ENCODE results near the gene SELENOK. TPM values are rescaled to one million over a fixed set of nuclear protein-coding genes. Genes with fewer than 3 reads are reported as not detected.
"Not testable (repeated sequence)": the region's sequence is repeated elsewhere in the genome, so short reads cannot be mapped to it uniquely, and the experiment has no call there.

SELENOK gene
- 10 to 100 TPM; 22.9 to 77.6 (median 60.5) TPM for total RNA-seq

DNA sequence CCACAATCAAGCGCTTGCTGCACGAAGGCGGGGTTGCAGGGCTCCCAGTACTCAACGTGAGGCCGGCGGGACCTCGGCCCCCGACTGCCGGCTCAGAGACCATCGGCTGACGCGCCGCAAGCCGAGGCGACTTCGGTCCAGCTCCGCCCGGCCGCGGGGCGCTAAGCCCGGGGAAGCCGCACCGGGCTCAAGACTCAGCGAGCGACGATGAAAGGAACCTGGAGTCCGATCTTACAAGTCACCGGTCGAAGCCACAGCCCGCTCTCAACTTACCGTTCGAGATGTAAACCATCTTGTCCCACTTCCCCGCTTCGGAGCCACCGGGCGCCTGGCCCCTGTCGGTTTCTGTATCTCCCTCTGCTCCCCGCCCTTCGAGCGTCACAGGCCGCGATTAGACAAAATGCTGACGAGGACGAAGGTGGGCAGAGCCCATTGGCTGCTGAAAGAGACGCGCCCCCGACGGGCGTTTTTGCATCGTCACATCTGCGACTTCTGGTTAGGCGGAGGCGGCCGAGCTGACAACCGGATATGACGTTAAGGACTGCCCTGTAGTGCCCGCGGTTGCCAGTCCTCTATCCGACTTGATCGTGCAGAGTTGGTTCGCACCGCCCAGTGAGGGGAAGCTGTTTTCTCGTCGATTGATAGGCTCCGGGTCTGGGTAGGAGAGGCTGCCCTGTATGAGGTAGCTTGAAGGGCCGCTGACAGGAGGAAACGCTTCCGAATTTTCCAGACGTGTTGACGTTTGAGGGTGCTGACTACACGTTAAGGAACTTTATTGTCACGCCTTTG is at the start of gene SELENOK:
TSS of gene SELENOK (minus strand) at position 363 of the 789 bp plus-strand sequence.
- peaks cover 15% of the 10 kb centered on the region in 2 donors for H3K4me1 ChIP-seq (replicated peaks in 1 of 2)
- ATAC-seq (replicated peaks in 6 of 8): peak; percentile 91 to 97 (median 96)
- in situ Hi-C loops (cut with MboI; ENCODE audit: low pct_unique_long_range_greater_than_20kb in 2 of 9, low sequenced_read_pairs in 9 of 9, unreplicated experiment in 9 of 9): no loop called here
- 0 to 5% (median 0%) methylated on average over 1 to 43 of the region's 73 CpGs for WGBS, 10 experiments
- peak within 1 kb of the TSS; percentile 55 to 89 (median 76) for H3K4me3 ChIP-seq
- H3K27ac ChIP-seq: peak within 1 kb of the TSS; percentile 86 to 93

DNA sequence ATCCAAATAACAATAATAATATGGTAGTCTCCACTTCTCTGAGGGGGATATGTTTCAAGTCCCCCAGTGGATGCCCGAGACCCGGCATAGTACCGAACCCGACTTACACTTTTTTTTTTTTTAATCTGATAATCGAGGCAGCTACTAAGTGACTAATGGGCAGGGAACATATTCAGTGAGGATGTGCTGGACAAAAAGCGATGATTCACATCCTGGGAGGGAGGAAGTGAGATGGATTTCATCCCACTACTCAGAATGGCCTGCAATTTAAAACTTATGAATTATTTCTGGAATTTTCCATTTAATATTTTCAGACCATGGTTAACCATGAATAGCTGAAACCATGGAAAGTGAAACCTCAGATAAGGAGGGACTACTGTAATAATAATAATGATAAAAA is 49.5 kb upstream of the SELENOK start:
- in situ Hi-C loops (cut with MboI; ENCODE audit: low pct_unique_long_range_greater_than_20kb in 2 of 9, low sequenced_read_pairs in 9 of 9, unreplicated experiment in 9 of 9): loop anchor here in 1 of 9 experiments (25.0 kb wide), 2 partner anchors 171 to 471 kb away; partner anchors contain the start of gene CACNA2D3
- WGBS, 10 experiments: 19 to 100% (median 75%) methylated on average over 2 to 6 of the region's 6 CpGs; no CpG with 5 or more reads in 1 of the 10 experiments

DNA sequence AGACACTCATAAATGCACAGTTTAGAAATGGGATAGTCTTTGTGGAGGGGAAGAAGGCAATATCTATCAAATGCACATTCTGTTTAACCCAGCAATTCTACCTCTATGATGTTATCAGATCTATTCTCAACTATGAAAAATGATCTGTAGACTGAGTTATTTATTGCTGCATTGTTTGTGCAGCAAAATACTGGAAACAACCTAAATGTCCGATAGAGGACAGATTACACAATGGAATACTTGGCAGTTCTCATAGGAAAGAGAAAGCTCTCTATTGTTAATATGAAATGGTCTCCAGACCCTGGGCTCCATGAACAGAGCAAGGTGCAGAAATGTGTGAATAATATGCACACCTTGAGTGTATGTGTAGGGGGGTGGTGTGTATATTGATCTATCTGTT is 49.0 kb upstream of the SELENOK start:
- ATAC-seq (replicated peaks in 6 of 8): no peak
- Histone ChIP-seq H3K4me1 (replicated peaks in 1 of 2) (peaks cover 2% of the 10 kb centered on the region in 2 donors), H3K27ac (no peak overlapping the region), H3K4me3 (no peak overlapping the region)
- WGBS, 10 experiments: 0 to 100% (median 57%) methylated on average over 1 of the region's 1 CpG; no CpG with 5 or more reads in 4 of the 10 experiments
- in situ Hi-C loops (cut with MboI; ENCODE audit: low pct_unique_long_range_greater_than_20kb in 2 of 9, low sequenced_read_pairs in 9 of 9, unreplicated experiment in 9 of 9): loop anchor here in 1 of 9 experiments (25.0 kb wide), 2 partner anchors 172 to 472 kb away; partner anchors contain the start of gene CACNA2D3

More for the DNA sequence above, 49.5 kb upstream of the SELENOK start:
- ATAC-seq (replicated peaks in 6 of 8): peak in 2 of 8 experiments; percentile 30 to 43
- H3K27ac ChIP-seq: no peak overlapping the region
- H3K4me3 ChIP-seq: no peak overlapping the region
- H3K4me1 ChIP-seq (replicated peaks in 1 of 2): peaks cover 2% of the 10 kb centered on the region in 2 donors

DNA sequence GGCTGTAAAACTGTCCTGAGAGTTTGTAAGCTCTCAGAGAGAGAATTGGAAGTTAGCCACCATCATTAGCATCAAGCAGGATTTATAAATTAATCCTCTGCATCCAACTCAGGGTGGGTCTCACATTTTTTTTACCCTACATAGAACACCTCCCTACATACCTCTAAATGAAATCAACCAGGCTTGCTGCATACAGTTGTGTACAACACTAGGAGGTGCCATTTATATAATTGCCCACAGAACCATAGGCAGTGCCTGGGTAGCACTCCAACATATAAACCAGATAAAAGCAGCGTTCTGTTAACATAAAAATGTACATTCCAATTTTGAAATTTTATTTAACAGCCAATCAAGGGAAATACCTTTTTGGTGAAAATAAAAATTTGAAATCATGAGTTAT is 48.2 kb upstream of the SELENOK start:
- Histone ChIP-seq H3K4me3 (no peak overlapping the region), H3K4me1 (replicated peaks in 1 of 2) (peaks cover 2% of the 10 kb centered on the region in 2 donors), H3K27ac (no peak overlapping the region)
- in situ Hi-C loops (cut with MboI; ENCODE audit: low pct_unique_long_range_greater_than_20kb in 2 of 9, low sequenced_read_pairs in 9 of 9, unreplicated experiment in 9 of 9): loop anchor here in 1 of 9 experiments (25.0 kb wide), 2 partner anchors 172 to 472 kb away; partner anchors contain the start of gene CACNA2D3
- ATAC-seq (replicated peaks in 6 of 8): peak in 2 of 8 experiments; percentile 25 to 56
- WGBS, 10 experiments: 0 to 100% (median 17%) methylated on average over 1 of the region's 1 CpG; no CpG with 5 or more reads in 4 of the 10 experiments

DNA sequence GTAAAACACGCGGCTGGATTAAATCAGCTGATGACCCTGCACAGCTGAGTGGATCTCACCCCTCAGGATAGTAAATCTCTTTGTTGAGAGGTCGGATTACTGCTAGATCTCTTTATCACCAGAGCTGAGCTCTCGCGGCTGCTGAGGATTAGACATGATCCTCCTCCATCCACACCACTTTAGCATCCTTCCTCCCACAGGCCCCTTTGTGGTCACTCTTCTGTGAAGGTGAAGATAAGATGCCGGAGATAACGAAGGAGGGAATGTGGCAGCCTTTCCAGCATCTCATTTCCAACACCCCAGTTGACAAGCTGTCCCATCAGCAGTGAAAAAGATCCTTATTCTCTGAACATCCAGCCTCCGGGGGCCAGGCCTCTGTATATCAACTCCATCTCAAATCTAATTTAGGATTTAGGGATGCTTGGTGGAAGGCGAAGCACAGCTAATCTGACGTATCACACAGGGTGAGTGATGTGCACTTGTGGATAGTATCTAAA is 47.5 kb upstream of the SELENOK start:
- peak in 5 of 8 experiments; percentile 54 to 69 (median 65) for ATAC-seq (replicated peaks in 6 of 8)

DNA sequence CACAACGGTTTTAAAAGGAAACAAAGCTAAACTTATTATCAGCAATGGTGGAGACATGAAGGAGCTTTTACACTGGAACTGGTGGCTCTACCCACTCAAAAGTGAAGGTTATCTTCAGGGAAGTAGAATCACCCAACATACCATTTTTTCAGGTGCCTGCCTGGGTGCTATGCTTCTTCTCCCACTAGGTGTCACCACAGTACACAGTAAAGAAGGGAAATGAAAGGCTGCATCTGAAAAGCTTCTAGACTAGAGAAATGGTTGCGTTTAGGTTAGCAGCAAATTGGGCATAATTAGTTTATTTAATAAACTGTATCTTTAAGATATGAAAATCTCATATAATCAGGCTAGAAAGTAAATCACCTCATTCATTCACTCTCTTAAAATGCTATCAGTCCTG is 47.0 kb upstream of the SELENOK start:
- H3K27ac ChIP-seq: no peak overlapping the region
- 0 to 29% (median 4%) methylated on average over 1 to 2 of the region's 2 CpGs; no CpG with 5 or more reads in 2 of the 10 experiments for WGBS, 10 experiments
- H3K4me3 ChIP-seq: no peak overlapping the region
- in situ Hi-C loops (cut with MboI; ENCODE audit: low pct_unique_long_range_greater_than_20kb in 2 of 9, low sequenced_read_pairs in 9 of 9, unreplicated experiment in 9 of 9): loop anchor here in 1 of 9 experiments (25.0 kb wide), 2 partner anchors 174 to 474 kb away; partner anchors contain the start of gene CACNA2D3
- peaks cover 0 to 2% of the 10 kb centered on the region in 2 donors for H3K4me1 ChIP-seq (replicated peaks in 1 of 2)
- ATAC-seq (replicated peaks in 6 of 8): peak; percentile 53 to 83 (median 67)

More for the DNA sequence above, 47.5 kb upstream of the SELENOK start:
- H3K4me1 ChIP-seq (replicated peaks in 1 of 2): peaks cover 2% of the 10 kb centered on the region in 2 donors
- WGBS, 10 experiments: 0 to 86% (median 61%) methylated on average over 1 to 9 of the region's 10 CpGs; no CpG with 5 or more reads in 5 of the 10 experiments
- H3K27ac ChIP-seq: no peak overlapping the region
- in situ Hi-C loops (cut with MboI; ENCODE audit: low pct_unique_long_range_greater_than_20kb in 2 of 9, low sequenced_read_pairs in 9 of 9, unreplicated experiment in 9 of 9): loop anchor here in 1 of 9 experiments (25.0 kb wide), 2 partner anchors 173 to 473 kb away; partner anchors contain the start of gene CACNA2D3
- no peak overlapping the region for H3K4me3 ChIP-seq

DNA sequence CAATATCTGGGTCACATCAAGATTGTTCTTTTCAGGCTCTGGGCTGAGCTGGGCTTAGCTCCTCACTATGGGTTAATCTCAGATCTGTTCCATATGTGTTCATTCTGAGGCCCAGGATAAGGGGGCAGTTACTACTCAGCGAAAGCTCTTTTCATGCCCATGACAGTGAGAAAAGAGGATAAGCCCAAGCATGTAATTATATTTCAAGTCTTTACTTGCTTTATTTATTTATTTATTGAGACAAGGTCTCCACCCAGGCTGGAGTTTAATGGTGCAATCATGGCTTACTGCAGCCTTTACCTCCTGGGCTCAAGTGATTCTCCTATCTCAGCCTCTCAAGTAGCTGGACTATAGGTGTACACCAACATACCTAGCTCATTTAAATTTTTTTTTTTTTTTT is 44.7 kb upstream of the SELENOK start:
- ATAC-seq (replicated peaks in 6 of 8): no peak
- Histone ChIP-seq H3K4me3 (no peak overlapping the region), H3K4me1 (replicated peaks in 1 of 2) (no peaks in the 10 kb centered on the region), H3K27ac (no peak overlapping the region)
- 0 to 100% (median 83%) methylated on average over 1 of the region's 1 CpG; no CpG with 5 or more reads in 4 of the 10 experiments for WGBS, 10 experiments
- in situ Hi-C loops (cut with MboI; ENCODE audit: low pct_unique_long_range_greater_than_20kb in 2 of 9, low sequenced_read_pairs in 9 of 9, unreplicated experiment in 9 of 9): loop anchor here in 1 of 9 experiments (25.0 kb wide), 2 partner anchors 176 to 476 kb away; partner anchors contain the start of gene CACNA2D3

DNA sequence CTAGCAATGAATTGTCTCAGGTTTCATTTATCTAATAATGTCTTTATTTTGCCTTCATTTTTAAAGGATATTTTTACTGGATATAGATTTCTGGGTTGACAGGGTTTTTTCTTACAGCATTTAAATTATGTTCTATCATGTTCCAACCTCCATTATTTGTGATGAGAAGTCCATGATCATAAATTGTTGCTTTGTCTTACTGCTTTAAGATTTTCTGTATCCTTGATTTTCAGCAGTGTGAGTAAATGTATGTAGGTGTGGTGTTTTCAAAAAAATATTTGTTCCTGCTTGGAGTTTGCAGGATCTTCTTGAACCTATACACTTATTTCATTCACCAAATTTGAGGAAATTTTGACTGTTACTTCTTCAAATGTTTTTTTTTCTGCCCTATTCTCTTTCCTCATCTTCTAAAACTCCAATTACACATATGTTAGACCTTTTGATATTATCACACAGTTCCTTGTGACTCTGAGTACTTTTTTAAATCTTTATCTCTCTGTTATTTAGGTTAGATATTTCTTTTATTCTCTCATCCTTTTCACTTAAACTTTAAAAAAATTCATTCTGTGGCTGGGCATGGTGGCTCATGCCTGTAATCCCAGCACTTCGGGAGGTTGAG is 43.7 kb upstream of the SELENOK start:
- in situ Hi-C loops (cut with MboI; ENCODE audit: low pct_unique_long_range_greater_than_20kb in 2 of 9, low sequenced_read_pairs in 9 of 9, unreplicated experiment in 9 of 9): loop anchor here in 1 of 9 experiments (25.0 kb wide), 2 partner anchors 177 to 477 kb away; partner anchors contain the start of gene CACNA2D3
- no peak for ATAC-seq (replicated peaks in 6 of 8)
- 0 to 100% (median 0%) methylated on average over 1 of the region's 1 CpG; no CpG with 5 or more reads in 3 of the 10 experiments for WGBS, 10 experiments
- Histone ChIP-seq H3K27ac (no peak overlapping the region), H3K4me1 (replicated peaks in 1 of 2) (no peaks in the 10 kb centered on the region), H3K4me3 (no peak overlapping the region)

DNA sequence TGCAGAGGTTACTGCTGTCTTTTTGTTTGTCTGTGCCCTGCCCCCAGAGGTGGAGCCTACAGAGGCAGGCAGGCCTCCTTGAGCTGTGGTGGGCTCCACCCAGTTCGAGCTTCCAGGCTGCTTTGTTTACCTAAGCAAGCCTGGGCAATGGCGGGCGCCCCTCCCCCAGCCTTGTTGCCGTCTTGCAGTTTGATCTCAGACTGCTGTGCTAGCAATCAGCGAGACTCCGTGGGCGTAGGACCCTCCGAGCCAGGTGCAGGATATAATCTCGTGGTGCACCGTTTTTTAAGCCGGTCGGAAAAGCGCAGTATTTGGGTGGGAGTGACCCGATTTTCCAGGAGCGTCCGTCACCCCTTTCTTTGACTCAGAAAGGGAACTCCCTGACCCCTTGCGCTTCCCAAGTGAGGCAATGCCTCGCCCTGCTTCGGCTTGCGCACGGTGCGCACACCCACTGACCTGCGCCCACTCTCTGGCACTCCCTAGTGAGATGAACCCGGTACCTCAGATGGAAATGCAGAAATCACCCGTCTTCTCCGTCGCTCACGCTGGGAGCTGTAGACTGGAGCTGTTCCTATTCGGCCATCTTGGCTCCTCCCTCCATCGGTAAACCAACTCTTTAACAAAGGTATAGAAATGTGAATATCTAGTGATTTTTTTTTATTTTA is 35.7 kb upstream of the SELENOK start:
- ATAC-seq (replicated peaks in 6 of 8); H3K4me1 ChIP-seq (replicated peaks in 1 of 2): not testable (repeated sequence)
- in situ Hi-C loops (cut with MboI; ENCODE audit: low pct_unique_long_range_greater_than_20kb in 2 of 9, low sequenced_read_pairs in 9 of 9, unreplicated experiment in 9 of 9): loop anchor here in 1 of 9 experiments (25.0 kb wide), 2 partner anchors 185 to 485 kb away; partner anchors contain the start of gene CACNA2D3
- Histone ChIP-seq H3K4me3 (peak overlapping the region in 4 of 5 donors; percentile 6 to 27 (median 22)), H3K27ac (peak overlapping the region in 1 of 2 donors; percentile 22)
- WGBS, 10 experiments: 63 to 100% (median 80%) methylated on average over 1 to 4 of the region's 30 CpGs; no CpG with 5 or more reads in 5 of the 10 experiments

DNA sequence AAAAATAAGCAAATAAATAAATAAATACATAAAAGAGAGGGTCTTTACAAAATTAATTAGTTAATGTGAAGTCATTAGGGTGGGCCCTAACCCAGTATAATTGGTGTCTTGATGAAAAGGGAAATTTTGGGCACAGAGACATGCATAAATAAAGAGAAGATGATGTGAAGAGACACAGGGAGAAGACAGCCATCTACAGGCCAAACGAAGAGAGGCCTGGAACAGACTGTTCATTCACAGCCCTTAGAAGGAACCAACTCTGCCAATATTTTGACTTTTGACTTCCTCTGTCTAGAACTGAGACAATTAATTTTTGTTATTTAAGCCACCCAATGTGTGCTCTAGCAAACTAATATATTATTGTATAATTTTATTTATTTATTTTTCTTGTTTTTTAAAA is 29.6 kb upstream of the SELENOK start:
- H3K4me3 ChIP-seq: no peak overlapping the region
- in situ Hi-C loops (cut with MboI; ENCODE audit: low pct_unique_long_range_greater_than_20kb in 2 of 9, low sequenced_read_pairs in 9 of 9, unreplicated experiment in 9 of 9): no loop called here
- 0 to 100% (median 68%) methylated on average over 1 of the region's 1 CpG for WGBS, 10 experiments
- no peak overlapping the region for H3K27ac ChIP-seq
- peak in 3 of 8 experiments; percentile 41 to 87 (median 77) for ATAC-seq (replicated peaks in 6 of 8)
- H3K4me1 ChIP-seq (replicated peaks in 1 of 2): no peaks in the 10 kb centered on the region

DNA sequence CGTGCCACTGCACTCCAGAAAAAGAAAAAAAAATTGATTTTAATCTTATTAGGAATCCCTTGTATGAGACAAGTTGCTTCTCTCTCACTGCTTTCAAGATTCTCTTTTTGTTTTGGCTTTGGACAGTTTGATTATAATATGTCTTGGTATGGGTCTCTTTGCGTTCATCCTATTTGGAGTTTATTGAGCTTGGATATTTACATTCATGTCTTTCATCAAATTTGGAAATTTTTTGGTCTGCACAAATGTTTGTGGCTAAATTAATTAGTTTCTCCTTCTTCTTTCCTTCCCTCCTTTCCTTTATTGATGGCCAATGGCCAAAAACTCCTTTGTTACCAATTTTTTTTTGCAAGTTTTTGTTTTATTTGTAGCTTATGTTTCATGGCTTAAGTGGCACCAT is 28.1 kb upstream of the SELENOK start:
- in situ Hi-C loops (cut with MboI; ENCODE audit: low pct_unique_long_range_greater_than_20kb in 2 of 9, low sequenced_read_pairs in 9 of 9, unreplicated experiment in 9 of 9): no loop called here
- H3K4me3 ChIP-seq: no peak overlapping the region
- no peak for ATAC-seq (replicated peaks in 6 of 8)
- no peak overlapping the region for H3K27ac ChIP-seq
- H3K4me1 ChIP-seq (replicated peaks in 1 of 2): no peaks in the 10 kb centered on the region
- 0 to 100% (median 79%) methylated on average over 1 to 2 of the region's 2 CpGs for WGBS, 10 experiments

DNA sequence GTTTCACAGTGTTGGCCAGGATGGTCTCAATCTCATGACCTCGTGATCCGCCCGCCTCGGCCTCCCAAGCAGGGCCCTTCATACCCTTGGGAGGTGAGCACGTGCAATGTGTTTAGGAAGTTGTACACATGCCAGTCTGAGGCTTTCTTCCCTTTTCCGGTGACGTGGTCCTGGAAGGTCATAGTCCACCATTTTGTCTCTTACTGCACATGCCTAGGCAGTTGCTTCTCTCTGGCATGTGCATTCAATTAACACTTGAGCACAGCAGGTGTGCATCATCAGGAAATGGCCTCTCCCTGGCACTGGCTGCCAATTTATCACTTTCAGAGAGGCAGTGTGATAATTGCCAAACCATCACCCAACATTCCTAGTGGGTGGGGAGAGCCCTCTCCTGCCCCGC is 21.7 kb upstream of the SELENOK start:
- Histone ChIP-seq H3K4me3 (no peak overlapping the region), H3K27ac (no peak overlapping the region), H3K4me1 (replicated peaks in 1 of 2) (no peaks in the 10 kb centered on the region)
- ATAC-seq (replicated peaks in 6 of 8): no peak
- in situ Hi-C loops (cut with MboI; ENCODE audit: low pct_unique_long_range_greater_than_20kb in 2 of 9, low sequenced_read_pairs in 9 of 9, unreplicated experiment in 9 of 9): no loop called here
- 75 to 100% (median 90%) methylated on average over 1 to 5 of the region's 8 CpGs; no CpG with 5 or more reads in 3 of the 10 experiments for WGBS, 10 experiments
